GM12892 (cell line): ENCODE measurements around the gene LENG9.
"Not testable (repeated sequence)": the region's sequence is repeated elsewhere in the genome, so short reads cannot be mapped to it uniquely, and the experiment has no call there.

Experiments
- DNase-seq: peaks from one replicate; pipeline ENCODE4 v3.0.0; 2011; ENCODE audit not compliant: insufficient read length
- FAIRE-seq: peaks from 2 replicates; lab custom pipeline; 2011; peaks lifted over from hg19 to GRCh38; lab: Jason Lieb, UNC
- POLR2A ChIP-seq: IDR thresholded peaks from 2 replicates; pipeline ENCODE4 v1.6.1; 2011; ENCODE audit warnings: low read depth, low read length, control low read depth
- POLR2AphosphoS5 ChIP-seq: IDR thresholded peaks from 2 replicates; pipeline ENCODE4 v1.6.1; 2011; ENCODE audit warnings: low read depth, low read length, control low read depth
- TAF1 ChIP-seq: IDR thresholded peaks from 2 replicates; pipeline ENCODE4 v1.6.1; 2011; ENCODE audit warnings: low read depth, mild to moderate bottlenecking, control low read depth, low read length, borderline replicate concordance

The LENG9 gene

DNA sequence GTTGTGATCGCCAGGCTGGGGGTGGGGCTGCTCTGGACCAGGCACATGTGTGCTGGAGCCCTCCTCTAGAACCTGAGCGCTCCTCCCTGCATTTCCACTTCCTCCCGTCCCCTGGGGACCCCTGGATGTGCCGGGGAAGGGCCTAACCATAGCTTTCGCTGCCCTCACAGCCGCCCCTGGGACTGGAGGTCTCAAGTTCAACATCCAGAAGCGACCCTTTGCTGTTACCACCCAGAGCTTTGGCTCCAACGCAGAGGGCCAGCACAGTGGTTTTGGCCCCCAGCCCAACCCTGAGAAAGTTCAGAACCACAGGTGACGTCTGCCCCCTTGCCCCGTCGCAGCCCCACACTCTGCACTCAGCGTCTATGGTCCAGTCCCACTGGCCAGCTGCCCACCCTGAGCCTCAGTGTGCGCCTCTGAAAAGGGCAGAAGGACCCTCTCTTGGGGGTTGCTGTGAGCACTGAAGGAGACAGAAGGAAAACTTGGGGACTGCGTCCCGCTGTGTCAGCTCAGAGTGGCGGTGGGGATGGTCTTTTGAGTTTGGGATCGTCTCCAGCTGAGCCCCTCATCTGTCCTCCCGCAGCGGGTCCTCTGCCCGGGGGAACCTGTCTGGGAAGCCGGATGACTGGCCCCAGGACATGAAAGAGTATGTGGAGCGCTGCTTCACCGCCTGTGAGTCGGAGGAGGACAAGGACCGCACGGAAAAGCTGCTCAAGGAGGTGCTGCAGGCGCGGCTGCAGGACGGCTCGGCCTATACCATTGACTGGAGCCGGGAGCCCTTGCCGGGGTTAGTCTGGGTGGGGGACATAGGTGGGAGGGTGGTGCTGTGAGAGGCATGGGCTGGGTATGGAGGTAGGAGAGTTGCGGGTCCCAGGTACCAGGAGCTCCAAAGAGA is 8.6 kb downstream of the LENG9 start:
- TF ChIP-seq POLR2A: no peak
- no peak for TF ChIP-seq POLR2AphosphoS5
- TF ChIP-seq TAF1: no peak
- DNase-seq (no peak), FAIRE-seq (no peak)

DNA sequence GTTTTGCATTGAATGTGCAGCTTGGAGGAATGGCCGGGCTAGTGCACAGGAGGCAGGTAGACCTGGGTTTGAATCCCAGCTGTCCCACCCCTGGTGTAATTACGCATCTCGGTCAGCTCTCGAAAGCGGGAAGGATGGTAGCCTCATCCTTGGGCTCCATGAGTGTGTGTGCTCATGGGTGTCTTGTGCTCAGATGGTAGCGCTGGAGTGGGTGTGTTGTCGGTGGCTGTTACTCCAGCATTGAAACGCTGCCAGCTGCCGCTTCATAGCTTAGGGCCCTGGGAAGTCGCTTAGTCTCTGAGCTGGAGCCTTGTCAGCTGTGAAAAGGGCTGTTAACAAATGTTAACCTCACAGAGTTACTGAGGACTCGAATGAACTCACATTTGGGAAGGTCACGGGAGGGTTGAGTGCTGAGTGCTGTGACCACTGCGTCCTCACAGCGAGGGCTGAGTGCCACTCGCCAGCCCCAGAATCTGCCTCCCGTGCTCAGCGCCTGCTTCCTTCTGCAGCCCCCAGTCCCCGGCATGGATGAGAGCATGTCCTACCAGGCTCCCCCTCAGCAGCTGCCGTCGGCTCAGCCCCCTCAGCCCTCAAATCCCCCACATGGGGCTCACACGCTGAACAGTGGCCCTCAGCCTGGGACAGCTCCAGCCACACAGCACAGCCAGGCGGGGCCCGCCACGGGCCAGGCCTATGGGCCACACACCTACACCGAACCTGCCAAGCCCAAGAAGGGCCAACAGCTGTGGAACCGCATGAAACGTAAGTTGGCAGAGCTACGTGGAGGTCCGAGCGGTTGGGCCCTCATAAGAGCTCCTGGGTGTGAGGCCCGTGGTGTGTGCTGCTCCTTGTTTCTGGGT is 9.4 kb downstream of the LENG9 start:
- TF ChIP-seq TAF1 (no peak), POLR2AphosphoS5 (no peak), POLR2A (no peak)

DNA sequence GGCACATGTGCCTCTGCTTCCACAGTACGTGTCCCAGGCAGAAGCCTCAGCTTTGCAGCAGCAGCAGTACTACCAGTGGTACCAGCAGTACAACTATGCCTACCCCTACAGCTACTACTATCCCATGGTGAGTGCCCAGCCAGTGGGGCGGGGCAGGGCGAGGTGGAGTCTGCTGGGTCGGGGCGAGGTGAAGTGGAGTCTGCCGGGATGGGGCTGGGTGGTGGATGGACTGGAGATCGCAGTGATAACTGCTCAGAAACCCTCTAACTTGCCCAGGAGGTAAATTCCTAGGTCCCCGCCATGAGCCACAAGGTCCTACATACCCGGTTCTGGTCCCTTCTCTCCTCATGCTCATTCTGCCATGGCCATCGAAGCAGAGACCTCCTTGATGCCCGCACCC is 11.0 kb downstream of the LENG9 start:
- no peak for DNase-seq
- FAIRE-seq: no peak
- no peak for TF ChIP-seq POLR2A
- no peak for TF ChIP-seq POLR2AphosphoS5
- no peak for TF ChIP-seq TAF1

More for the DNA sequence above, 9.4 kb downstream of the LENG9 start:
- DNase-seq: no peak
- FAIRE-seq: no peak

DNA sequence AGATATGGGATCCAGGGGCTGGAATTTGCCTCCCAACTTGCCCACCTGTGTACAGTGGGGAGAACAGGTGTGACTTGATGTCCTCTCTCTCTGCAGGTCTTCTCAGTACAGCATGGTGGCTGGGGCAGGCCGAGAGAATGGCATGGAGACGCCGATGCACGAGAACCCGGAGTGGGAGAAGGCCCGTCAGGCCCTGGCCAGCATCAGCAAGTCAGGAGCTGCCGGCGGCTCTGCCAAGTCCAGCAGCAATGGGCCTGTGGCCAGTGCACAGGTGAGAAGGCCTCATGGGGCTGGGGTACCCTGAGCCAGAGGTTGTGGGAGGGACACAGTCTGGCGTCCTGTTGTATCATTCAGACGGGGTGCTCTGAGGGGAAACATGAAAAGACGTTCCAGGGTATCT is 11.6 kb downstream of the LENG9 start:
- TF ChIP-seq POLR2AphosphoS5 (no peak), TAF1 (no peak), POLR2A (no peak)
- FAIRE-seq (no peak), DNase-seq (no peak)

DNA sequence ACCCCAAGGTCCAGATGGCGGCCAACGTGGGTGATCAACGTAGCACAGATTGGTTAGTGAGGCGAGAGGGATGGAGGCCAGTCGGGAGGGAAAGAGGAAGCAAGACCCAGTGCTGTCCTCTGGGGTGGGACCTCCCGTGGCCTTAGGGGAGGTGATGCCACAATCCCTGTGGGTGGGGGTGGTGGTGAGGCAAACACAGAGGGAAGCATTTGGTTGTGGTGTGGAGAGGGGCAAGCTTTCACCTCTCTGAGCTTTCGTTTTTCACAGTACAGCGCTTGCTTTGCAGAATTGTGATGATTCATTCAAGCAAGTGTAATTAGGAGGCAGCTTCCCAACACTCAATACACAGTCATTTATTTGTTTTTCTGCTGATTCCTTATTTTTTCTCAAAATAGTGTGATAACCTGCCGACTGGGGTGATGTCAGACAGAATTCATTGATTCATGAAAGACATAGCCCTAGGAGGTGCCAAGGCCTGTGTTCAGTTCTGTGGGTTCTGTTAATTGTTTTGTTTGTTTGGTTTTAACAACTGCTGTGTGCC is 12.2 kb downstream of the LENG9 start:
- TF ChIP-seq POLR2AphosphoS5 (no peak), POLR2A (no peak), TAF1 (no peak)
- DNase-seq (no peak), FAIRE-seq (no peak)

DNA sequence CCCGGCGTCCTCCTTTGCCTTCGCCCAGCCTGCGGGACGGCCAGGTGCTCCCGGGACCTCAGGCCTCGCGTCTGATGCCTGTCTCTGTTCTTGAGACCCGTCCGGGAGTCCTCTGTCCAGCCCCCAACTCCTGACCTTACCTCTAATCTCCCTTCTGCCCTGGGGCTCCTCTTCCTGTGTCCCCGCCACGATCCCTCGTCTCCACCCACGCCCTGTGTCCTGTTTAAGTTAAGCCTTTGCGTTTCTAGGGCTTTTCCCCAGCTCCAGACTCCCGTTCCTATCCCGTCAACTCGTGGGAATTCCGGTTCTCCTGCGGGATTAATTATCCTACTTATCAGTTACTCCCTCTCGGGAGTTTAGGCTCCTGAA is 13.9 kb downstream of the LENG9 start:
- TF ChIP-seq POLR2AphosphoS5: no peak
- no peak for TF ChIP-seq POLR2A
- TF ChIP-seq TAF1: no peak
- no peak for FAIRE-seq
- no peak for DNase-seq

DNA sequence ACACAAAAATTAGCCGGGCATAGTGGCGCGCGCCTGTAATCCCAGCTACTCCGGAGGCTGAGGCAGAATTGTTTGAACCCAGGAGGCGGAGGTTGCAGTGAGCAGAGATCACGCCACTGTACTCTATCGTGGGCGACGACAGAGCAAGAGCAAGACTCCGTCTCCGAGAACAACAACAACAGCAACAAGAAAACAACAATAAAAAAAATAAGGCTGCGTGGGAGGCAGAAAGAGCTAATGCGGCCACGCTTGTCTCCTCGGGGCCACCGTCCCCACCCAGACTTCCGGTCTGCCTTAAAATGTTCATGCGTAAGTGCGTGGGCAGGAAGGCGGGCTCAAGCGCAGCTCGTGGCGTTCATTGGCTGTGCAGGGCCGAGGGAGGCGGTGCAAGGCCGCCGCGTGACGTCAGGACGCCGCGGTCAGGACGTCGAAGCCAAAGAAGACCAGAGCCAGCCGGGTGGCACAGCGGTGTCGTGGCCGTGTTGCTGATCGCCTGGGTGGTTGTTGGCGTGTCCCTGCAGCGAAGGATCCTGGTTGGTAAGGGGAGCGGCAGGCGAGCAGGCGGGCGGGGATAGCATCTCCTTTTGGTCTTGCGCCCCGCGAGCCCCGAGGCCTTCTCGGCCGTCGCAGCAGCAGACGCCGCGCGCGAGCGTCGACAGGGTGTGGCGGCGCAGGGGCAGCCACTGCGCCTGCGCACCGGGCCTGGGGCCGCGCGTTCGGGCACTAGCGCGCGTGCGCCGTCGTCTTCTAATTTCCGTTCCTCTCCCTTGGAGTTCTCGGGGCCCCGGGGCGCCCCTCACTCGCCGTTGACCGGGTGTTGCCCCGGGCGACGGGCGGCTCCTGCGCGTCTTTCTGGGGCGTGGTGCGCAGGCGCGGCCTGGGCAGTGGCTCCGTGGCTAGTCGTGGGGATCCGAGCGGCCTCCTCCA is 14.5 kb downstream of the LENG9 start, which contains the start of gene LENG8:
Gene LENG8, plus strand, starts transcription at position 426 of the 927 bp plus-strand sequence. CDS start 2,146 bp downstream, outside the sequence.
- DNase-seq (peak; percentile 92), FAIRE-seq (peak; percentile 98)
- TF ChIP-seq TAF1 (peak; percentile 76), POLR2A (peak; percentile 95), POLR2AphosphoS5 (peak; percentile 94)

DNA sequence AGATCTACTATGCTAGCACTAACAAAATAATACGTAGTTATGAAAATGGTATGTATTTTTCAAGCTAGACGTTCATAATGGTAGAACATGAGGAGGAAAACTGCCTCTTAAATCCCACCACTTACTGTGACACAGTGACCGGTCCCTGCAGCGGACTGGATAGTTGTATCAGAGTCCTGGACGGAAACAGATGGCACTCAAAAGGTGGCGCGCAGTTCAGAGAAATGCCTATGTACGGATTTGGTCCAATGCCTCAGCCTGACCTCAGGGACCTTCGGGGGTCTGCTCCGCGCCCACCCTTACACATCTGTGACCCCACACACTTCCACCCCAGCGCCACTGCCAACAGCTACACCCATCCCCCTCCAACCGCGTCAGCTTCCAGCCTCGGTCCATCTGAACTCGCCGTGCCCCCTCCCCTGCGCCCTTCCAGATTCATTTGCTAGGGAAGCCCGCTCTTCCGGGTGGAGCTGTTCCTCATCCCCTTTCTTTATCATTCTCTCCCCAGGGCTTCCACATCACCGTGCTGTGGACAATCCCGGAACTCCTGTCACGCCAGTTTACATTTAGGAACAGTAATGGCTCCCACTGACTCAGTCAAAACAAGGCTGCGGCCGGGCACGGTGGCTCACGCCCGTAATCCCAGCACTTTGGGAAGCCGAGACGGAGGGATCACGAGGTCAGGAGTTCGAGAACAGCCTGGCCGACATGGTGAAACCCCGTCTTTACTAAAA is 15.4 kb downstream of the LENG9 start:
- no peak for DNase-seq
- 0 out of 2 replicates have a peak, but pooled peaks have one; percentile 18 for TF ChIP-seq POLR2AphosphoS5
- TF ChIP-seq POLR2A: no peak
- 0 out of 2 replicates have a peak, but pooled peaks have one; percentile 45 for TF ChIP-seq TAF1
- peak; percentile 58 for FAIRE-seq

DNA sequence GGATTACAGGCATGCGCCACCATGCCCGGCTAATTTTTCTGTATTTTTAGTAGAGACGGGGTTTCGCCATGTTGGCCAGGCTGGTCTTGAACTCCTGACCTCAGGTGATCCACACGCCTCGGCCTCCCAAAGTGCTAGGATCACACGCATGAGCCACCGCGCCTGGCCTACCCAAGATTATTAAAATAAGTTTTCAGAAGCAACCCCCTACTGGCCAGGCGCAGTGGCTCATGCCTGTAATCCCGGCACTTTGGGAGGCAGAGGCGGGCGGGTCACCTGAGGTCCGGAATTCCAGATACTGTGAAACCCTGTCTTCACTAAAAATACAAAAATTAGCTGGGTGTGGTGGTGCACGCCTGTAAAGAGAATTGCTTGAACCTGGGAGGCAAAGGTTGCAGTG is 17.2 kb downstream of the LENG9 start:
- not testable (repeated sequence) for FAIRE-seq, DNase-seq

DNA sequence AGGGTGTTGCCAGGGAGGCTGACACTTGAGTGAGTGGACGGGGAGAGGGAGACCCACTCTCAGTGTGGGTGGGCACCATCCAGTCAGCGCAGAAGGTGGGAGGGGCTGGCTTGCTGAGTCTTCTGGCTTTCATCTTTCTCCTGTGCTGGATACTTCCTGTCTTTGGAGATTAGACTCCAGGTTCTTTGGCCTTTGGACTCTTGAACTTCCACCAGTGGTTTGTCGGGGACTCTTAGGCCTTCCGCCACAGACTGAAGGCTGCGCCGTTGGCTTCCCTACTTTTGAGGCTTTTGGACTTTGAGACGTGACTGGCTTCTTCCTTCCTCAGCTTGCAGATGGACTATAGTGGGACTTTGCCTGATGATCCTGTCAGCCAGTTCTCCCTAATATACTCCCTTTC is 18.8 kb downstream of the LENG9 start:
- DNase-seq (no peak), FAIRE-seq (no peak)
- TF ChIP-seq TAF1 (no peak), POLR2AphosphoS5 (no peak), POLR2A (no peak)
